Mesothelial cell of epicardium (in vitro differentiated cells): Measurements from ENCODE around the gene MYG1. TPM values are rescaled to one million over a fixed set of nuclear protein-coding genes. Genes with fewer than 3 reads are reported as not detected.
A peak's percentile ranks its signal among the peaks of the same experiment; 100 is the strongest.

Experiments used
- DNase-seq, 2 experiments: peaks; one replicate each; pipeline ENCODE4 v3.0.0; 2021; ENCODE audit warnings: low spot score in 2 of 2; ENCODE audit not compliant: unreplicated experiment in 2 of 2
- H3K27ac Mint-ChIP-seq: 2 replicates; pipeline ENCODE4 v1.8.0; 2021; ENCODE audit warnings: mixed read lengths
- H3K27me3 Mint-ChIP-seq: 2 replicates; pipeline ENCODE4 v1.8.0; 2021; ENCODE audit warnings: low read depth, mixed read lengths
- H3K36me3 Mint-ChIP-seq: 2 replicates; pipeline ENCODE4 v1.8.0; 2021; ENCODE audit warnings: mixed read lengths
- H3K4me1 Mint-ChIP-seq: 2 replicates; pipeline ENCODE4 v1.8.0; 2021; ENCODE audit warnings: mixed read lengths
- H3K4me3 Mint-ChIP-seq: 2 replicates; pipeline ENCODE4 v1.8.0; 2021; ENCODE audit warnings: mild to moderate bottlenecking, moderate library complexity, mixed read lengths
- H3K9me3 Mint-ChIP-seq: 2 replicates; pipeline ENCODE4 v1.8.0; 2021; ENCODE audit warnings: mixed read lengths
- CTCF ChIP-seq: fragments of 200-600 bp; sonication (generic); IDR thresholded peaks from one replicate; pipeline ENCODE4 v1.5.0; 2021; ENCODE audit warnings: antibody characterized with exemption; ENCODE audit not compliant: unreplicated experiment
- total RNA-seq: library from RNA; stranded (reverse); gene quantifications from 3 replicates; pipeline ENCODE4 v1.2.1, GENCODE V29; 2021

The MYG1 gene
- 50.1 to 55.9 TPM (median 53.8 TPM) in 3 replicates for total RNA-seq

GRCh38 chr12:53299454-53300180 lies at the start of gene MYG1:
MYG1 (plus strand) TSS chr12:53299695; CDS start chr12:53299738, 43 bp downstream.
- TF ChIP-seq CTCF, result no peak
- peaks cover 14% of the 10 kb centered on the region for H3K36me3 Mint-ChIP-seq
- no peaks in the 10 kb centered on the region for H3K9me3 Mint-ChIP-seq
- peak; percentile 61 to 78 for DNase-seq
- H3K27ac Mint-ChIP-seq, result peak within 1 kb of the TSS; percentile 92
- peak within 1 kb of the TSS; percentile 94 for H3K4me3 Mint-ChIP-seq
- H3K4me1 Mint-ChIP-seq, result peaks cover 41% of the 10 kb centered on the region
- no peaks in the 10 kb centered on the region for H3K27me3 Mint-ChIP-seq

- DNase-seq, result peak; percentile 71 to 81
- Mint-ChIP-seq H3K9me3 (no peaks in the 10 kb centered on the region), H3K4me3 (peak overlapping the region; percentile 94), H3K27me3 (no peaks in the 10 kb centered on the region), H3K4me1 (peaks cover 24% of the 10 kb centered on the region), H3K36me3 (no peaks in the 10 kb centered on the region), H3K27ac (peak overlapping the region; percentile 95)
- no peak for TF ChIP-seq CTCF
These were observed 47.8 kb upstream of the MYG1 start for GRCh38 chr12:53251477-53252348.

GRCh38 chr12:53252349-53252916 lies 47.1 kb upstream of the MYG1 start:
- Mint-ChIP-seq H3K27me3 (no peaks in the 10 kb centered on the region), H3K4me3 (peak overlapping the region; percentile 94), H3K9me3 (no peaks in the 10 kb centered on the region), H3K36me3 (no peaks in the 10 kb centered on the region), H3K27ac (peak overlapping the region; percentile 95), H3K4me1 (peaks cover 24% of the 10 kb centered on the region)
- DNase-seq, result no peak
- TF ChIP-seq CTCF, result no peak

GRCh38 chr12:53253298-53253697 lies 46.2 kb upstream of the MYG1 start:
- peak overlapping the region; percentile 94 for H3K4me3 Mint-ChIP-seq
- no peaks in the 10 kb centered on the region for H3K27me3 Mint-ChIP-seq
- H3K9me3 Mint-ChIP-seq, result no peaks in the 10 kb centered on the region
- no peak for TF ChIP-seq CTCF
- H3K36me3 Mint-ChIP-seq, result no peaks in the 10 kb centered on the region
- H3K27ac Mint-ChIP-seq, result peak overlapping the region; percentile 95
- H3K4me1 Mint-ChIP-seq, result peaks cover 24% of the 10 kb centered on the region
- no peak for DNase-seq

- Mint-ChIP-seq H3K27ac (no peak overlapping the region), H3K27me3 (no peaks in the 10 kb centered on the region), H3K36me3 (no peaks in the 10 kb centered on the region), H3K4me3 (no peak overlapping the region), H3K9me3 (no peaks in the 10 kb centered on the region), H3K4me1 (peaks cover 24% of the 10 kb centered on the region)
- no peak for TF ChIP-seq CTCF
- no peak for DNase-seq
These were observed 44.5 kb upstream of the MYG1 start for GRCh38 chr12:53254816-53255545.
